OCI-LY1 (cell line): ENCODE measurements around the gene PNMT.

ENCODE experiments used
- EZH2 ChIP-seq: fragments of 200-600 bp; sonication (generic), shearing (Covaris generic); IDR thresholded peaks from 2 replicates; pipeline ENCODE4 v1.8.0; 2017; ENCODE audit warnings: borderline replicate concordance, mixed run types, mild to moderate bottlenecking, antibody characterized with exemption, low read length, moderate library complexity, mixed read lengths
- TF ChIP-seq, protein P1 (sequence below): fragments of 200-600 bp; sonication (generic), shearing (Covaris generic); IDR thresholded peaks from 2 replicates; pipeline ENCODE4 v1.5.1; 2017; ENCODE audit warnings: mild to moderate bottlenecking, antibody characterized with exemption, low read length, moderate library complexity, mixed read lengths

DNA sequence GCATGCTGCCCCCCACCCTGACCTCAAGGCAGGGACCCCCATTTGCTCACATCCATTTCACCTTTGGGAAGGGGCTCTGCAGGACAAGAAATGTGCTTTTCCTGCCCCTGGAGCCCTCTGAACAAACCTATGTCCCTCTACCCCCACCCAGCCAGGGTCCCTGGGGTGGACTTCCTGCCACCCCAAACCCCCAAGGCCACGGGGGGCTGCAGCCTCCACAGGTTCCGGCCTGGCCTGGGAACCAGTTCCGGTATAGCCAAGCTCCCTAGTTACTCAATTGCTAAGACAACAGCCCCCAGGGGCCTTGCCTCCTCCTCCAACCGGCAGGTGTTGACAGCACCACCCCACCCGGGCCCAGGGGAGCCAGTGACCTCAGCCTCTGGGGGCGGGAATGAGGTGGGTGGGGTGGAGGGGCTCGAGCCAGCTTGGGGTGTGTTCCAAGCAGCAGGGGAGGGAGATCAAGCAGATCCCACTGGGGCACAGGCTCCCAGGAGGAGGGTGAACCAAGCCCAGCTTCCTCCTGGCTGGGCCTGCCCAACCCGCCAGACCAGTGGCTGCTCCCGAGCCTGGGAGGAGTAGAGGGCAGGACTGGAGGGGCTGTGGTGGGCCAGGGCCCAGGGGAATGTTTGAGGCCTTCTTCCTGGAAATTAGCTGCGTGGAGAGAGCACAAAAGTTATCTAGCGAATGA, 6.6 kb downstream of the PNMT start:
- TF ChIP-seq, protein P1, sequence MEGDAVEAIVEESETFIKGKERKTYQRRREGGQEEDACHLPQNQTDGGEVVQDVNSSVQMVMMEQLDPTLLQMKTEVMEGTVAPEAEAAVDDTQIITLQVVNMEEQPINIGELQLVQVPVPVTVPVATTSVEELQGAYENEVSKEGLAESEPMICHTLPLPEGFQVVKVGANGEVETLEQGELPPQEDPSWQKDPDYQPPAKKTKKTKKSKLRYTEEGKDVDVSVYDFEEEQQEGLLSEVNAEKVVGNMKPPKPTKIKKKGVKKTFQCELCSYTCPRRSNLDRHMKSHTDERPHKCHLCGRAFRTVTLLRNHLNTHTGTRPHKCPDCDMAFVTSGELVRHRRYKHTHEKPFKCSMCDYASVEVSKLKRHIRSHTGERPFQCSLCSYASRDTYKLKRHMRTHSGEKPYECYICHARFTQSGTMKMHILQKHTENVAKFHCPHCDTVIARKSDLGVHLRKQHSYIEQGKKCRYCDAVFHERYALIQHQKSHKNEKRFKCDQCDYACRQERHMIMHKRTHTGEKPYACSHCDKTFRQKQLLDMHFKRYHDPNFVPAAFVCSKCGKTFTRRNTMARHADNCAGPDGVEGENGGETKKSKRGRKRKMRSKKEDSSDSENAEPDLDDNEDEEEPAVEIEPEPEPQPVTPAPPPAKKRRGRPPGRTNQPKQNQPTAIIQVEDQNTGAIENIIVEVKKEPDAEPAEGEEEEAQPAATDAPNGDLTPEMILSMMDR, result no peak
- no peak for TF ChIP-seq EZH2
